BE2C (cell line): ENCODE data around the gene GATA1.
A peak's percentile ranks its signal among the peaks of the same experiment; 100 is the strongest.
"Not testable (repeated sequence)": the region's sequence is repeated elsewhere in the genome, so short reads cannot be mapped to it uniquely, and the experiment has no call there.

Experiments
- DNase-seq: peaks from one replicate; pipeline ENCODE4 v3.0.0-alpha.2; 2020
- H3K27me3 ChIP-seq: fragments of 250-450 bp; sonication (Bioruptor Pico); 2 replicates; pipeline ENCODE4 v1.5.1; 2020; ENCODE audit warnings: mild to moderate bottlenecking
- H3K36me3 ChIP-seq: fragments of 250-450 bp; sonication (Bioruptor Pico); 2 replicates; pipeline ENCODE4 v1.5.1; 2020; ENCODE audit warnings: mild to moderate bottlenecking
- H3K4me1 ChIP-seq: fragments of 250-450 bp; sonication (Bioruptor Pico); 2 replicates; pipeline ENCODE4 v1.5.1; 2020
- H3K4me3 ChIP-seq: 2 replicates; pipeline ENCODE4 v1.5.1; 2011; ENCODE audit warnings: low read depth, low read length
- H3K9me3 ChIP-seq: fragments of 250-450 bp; sonication (Bioruptor Pico); 2 replicates; pipeline ENCODE4 v1.5.1; 2020
- TF ChIP-seq, protein P1 (sequence below): IDR thresholded peaks from 2 replicates; pipeline ENCODE4 v1.5.1; 2012; ENCODE audit warnings: mild to moderate bottlenecking, low read depth, low read length

The GATA1 gene

GRCh38 chrX:48815266-48815665 is 28.9 kb downstream of the GATA1 start:
- no peaks in the 10 kb centered on the region for H3K9me3 ChIP-seq

GRCh38 chrX:48816014-48816810 is 29.8 kb downstream of the GATA1 start:
- TF ChIP-seq, protein P1, sequence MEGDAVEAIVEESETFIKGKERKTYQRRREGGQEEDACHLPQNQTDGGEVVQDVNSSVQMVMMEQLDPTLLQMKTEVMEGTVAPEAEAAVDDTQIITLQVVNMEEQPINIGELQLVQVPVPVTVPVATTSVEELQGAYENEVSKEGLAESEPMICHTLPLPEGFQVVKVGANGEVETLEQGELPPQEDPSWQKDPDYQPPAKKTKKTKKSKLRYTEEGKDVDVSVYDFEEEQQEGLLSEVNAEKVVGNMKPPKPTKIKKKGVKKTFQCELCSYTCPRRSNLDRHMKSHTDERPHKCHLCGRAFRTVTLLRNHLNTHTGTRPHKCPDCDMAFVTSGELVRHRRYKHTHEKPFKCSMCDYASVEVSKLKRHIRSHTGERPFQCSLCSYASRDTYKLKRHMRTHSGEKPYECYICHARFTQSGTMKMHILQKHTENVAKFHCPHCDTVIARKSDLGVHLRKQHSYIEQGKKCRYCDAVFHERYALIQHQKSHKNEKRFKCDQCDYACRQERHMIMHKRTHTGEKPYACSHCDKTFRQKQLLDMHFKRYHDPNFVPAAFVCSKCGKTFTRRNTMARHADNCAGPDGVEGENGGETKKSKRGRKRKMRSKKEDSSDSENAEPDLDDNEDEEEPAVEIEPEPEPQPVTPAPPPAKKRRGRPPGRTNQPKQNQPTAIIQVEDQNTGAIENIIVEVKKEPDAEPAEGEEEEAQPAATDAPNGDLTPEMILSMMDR: no peak
- Histone ChIP-seq H3K4me3 (no peak overlapping the region), H3K27me3 (no peaks in the 10 kb centered on the region), H3K9me3 (no peaks in the 10 kb centered on the region), H3K36me3 (no peaks in the 10 kb centered on the region), H3K4me1 (no peaks in the 10 kb centered on the region)
- no peak for DNase-seq

More at GRCh38 chrX:48815266-48815665, 28.9 kb downstream of the GATA1 start:
- TF ChIP-seq, protein P1: no peak
- H3K4me3 ChIP-seq: no peak overlapping the region
- H3K4me1 ChIP-seq: no peaks in the 10 kb centered on the region
- no peaks in the 10 kb centered on the region for H3K27me3 ChIP-seq
- H3K36me3 ChIP-seq: no peaks in the 10 kb centered on the region
- DNase-seq: no peak

GRCh38 chrX:48818098-48818497 is 31.7 kb downstream of the GATA1 start:
- Histone ChIP-seq H3K36me3 (no peaks in the 10 kb centered on the region), H3K4me1 (no peaks in the 10 kb centered on the region), H3K9me3 (no peaks in the 10 kb centered on the region), H3K4me3 (no peak overlapping the region), H3K27me3 (no peaks in the 10 kb centered on the region)
- TF ChIP-seq, protein P1: no peak
- DNase-seq: no peak

GRCh38 chrX:48818866-48819265 is 32.5 kb downstream of the GATA1 start:
- Histone ChIP-seq H3K4me1 (no peaks in the 10 kb centered on the region), H3K36me3 (no peaks in the 10 kb centered on the region), H3K27me3 (no peaks in the 10 kb centered on the region), H3K4me3 (no peak overlapping the region), H3K9me3 (no peaks in the 10 kb centered on the region)
- TF ChIP-seq, protein P1: no peak
- no peak for DNase-seq

- DNase-seq, H3K4me3 ChIP-seq, H3K36me3 ChIP-seq, H3K4me1 ChIP-seq, H3K27me3 ChIP-seq, H3K9me3 ChIP-seq: not testable (repeated sequence)
These were observed 33.0 kb downstream of the GATA1 start for GRCh38 chrX:48819394-48819793.

DNA sequence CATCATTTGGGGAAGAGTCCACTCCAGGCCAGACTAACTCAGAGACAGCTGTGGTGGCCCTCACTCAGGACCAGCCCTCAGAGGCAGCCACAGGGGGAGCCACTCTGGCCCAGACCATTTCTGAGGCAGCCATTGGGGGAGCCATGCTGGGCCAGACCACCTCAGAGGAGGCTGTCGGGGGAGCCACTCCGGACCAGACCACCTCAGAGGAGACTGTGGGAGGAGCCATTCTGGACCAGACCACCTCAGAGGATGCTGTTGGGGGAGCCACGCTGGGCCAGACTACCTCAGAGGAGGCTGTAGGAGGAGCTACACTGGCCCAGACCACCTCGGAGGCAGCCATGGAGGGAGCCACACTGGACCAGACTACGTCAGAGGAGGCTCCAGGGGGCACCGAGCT is 36.7 kb downstream of the GATA1 start:
- H3K4me3 ChIP-seq: no peak overlapping the region
- H3K27me3 ChIP-seq: no peaks in the 10 kb centered on the region
- TF ChIP-seq, protein P1: no peak
- no peaks in the 10 kb centered on the region for H3K4me1 ChIP-seq
- no peaks in the 10 kb centered on the region for H3K36me3 ChIP-seq
- DNase-seq: peak; percentile 16
- no peaks in the 10 kb centered on the region for H3K9me3 ChIP-seq
